Measurements from ENCODE around the gene CDH12.
"Not testable (repeated sequence)": the region's sequence is repeated elsewhere in the genome, so short reads cannot be mapped to it uniquely, and the experiment has no call there.

Gene CDH12

DNA sequence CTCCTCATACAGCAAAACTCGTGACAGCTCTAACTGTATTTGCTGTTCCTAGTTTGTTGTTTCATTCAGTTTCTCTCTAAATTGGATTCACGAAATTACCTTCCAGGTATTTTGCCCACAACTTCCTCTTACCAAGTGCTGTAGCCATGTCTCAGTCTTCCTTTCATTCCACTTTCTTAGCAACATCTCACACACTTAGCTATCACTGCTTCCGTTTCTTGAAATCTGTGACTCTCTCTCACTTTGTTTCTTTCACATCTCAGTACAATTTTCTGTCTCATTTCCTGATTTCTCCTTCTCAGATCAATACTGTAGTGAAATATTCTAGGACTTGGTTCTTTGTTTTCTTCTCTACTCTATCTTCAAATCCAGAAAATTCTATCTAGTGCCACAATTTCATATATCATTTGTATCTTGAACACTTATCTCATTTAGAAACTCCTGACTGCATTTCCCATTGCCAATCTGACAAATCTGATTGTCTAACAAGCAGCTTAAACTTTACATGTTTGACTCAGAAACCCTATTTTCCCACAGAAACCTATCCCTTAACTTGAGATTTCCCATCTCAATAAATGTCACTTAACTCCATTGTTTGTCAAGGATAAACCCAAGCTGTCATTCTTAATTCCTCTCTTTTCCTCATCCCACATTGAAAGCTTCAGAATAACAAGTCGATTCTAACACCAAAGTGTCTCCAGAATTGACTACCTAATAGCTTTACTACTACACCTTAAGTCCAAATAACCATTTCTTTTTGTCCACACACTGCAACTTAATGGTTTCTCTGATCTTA, 303.1 kb downstream of the CDH12 start:
- DNase-seq: no peak

DNA sequence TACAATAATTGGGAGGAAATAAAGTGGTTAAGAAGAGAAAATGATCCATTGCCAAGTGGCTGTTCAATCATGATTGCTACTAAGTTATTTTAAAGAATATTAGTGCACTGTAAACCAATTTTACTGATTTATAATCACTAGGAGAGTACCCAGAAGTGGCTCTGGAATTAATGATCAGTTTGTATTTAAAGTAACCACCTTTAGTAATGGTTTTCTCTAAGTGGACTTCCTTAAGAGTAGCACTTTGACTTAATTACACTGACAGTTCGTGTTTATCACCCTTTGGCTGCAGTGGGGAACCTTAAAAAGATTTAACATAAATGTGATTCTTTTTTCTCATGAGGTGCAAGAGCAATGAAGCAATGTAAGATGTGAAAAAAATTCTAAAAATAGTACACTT, 310.8 kb downstream of the CDH12 start:
- no peak for DNase-seq

DNA sequence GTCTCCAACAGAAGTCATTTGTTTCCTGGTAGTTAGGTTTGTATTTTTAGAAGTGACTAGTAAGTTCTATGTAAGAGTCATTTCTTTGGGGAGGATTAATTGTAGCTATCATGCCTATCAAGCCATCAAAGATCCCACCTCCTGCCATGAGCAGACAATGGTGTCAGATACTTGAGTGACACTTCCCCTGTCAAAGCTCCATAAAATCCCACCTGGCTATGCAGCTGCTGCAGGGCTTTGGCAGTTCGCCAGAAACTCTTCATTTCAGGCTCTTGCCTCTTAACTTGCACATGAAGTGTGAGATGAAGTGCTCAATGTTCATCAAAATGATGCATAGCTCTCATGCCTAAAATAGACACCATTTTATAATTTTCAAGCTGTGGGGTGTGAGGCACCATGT, 312.1 kb downstream of the CDH12 start:
- no peak for DNase-seq

GRCh38 chr5:22539762-22540161, 313.4 kb downstream of the CDH12 start:
- DNase-seq: no peak

- DNase-seq: no peak
Observed at GRCh38 chr5:22531986-22532385, 321.2 kb downstream of the CDH12 start.

- no peak for DNase-seq
Observed at GRCh38 chr5:22521521-22521920, 331.6 kb downstream of the CDH12 start.

DNA sequence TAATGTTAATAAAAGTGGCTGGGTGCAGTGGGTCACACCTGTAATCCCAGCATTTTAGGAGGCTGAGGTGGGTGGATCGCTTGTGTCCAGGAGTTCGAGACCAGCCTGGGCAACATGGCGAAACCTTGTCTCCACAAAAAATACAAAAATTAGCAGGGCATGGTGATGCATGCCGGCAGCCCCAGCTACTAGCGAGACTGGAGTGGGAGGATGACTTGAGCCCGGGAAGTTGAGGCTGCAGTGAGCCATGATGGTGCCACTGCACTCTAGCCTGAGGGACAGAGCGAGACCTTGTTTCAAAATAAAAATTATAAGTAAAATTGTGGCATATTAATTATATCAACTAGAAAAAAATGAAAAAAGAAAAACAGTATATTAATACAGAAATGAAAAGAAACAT, 336.6 kb downstream of the CDH12 start:
- not testable (repeated sequence) for DNase-seq

- DNase-seq: no peak
Observed at GRCh38 chr5:22514231-22514630, 338.9 kb downstream of the CDH12 start.

- DNase-seq: no peak
Observed at GRCh38 chr5:22505891-22506290, 347.3 kb downstream of the CDH12 start.

DNA sequence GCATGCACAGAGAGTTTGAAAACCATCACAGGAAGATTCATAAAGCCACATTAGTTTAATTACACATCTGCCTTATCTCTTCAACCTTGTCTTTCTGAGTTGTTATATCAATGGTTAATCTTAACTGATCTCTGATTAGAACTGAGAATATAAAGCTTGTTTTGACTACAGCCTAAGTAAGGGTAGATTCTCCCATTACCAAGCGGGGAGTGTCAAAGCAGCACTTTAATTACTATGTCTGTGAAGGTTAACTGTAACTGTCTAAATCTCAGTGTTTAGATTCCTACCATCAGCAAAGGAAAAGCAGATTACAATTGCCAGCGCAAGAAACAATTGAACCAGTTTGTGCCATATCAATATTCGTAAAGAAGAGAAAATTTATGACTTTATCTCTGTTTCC, 348.7 kb downstream of the CDH12 start:
- DNase-seq: no peak

DNA sequence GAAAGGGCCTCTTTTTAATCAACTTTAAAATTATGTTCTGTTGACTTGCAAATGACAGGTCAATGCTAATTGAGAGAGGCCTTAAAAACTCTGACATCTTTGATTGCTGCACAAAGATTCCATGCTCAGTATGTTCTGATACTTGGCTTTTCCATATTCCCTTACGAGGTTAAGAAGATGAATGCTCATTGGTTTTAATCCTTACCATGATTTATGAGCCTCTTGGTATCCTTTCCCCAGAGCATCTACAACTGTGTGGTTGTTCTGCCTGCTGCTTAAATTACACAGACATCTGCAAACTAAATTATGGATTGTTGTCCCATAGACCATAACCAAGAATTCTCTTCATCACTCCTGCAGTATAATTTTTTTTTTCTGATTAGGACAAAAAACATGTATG, 352.6 kb downstream of the CDH12 start:
- no peak for DNase-seq

GRCh38 chr5:22496666-22497065, 356.5 kb downstream of the CDH12 start:
- no peak for DNase-seq

DNA sequence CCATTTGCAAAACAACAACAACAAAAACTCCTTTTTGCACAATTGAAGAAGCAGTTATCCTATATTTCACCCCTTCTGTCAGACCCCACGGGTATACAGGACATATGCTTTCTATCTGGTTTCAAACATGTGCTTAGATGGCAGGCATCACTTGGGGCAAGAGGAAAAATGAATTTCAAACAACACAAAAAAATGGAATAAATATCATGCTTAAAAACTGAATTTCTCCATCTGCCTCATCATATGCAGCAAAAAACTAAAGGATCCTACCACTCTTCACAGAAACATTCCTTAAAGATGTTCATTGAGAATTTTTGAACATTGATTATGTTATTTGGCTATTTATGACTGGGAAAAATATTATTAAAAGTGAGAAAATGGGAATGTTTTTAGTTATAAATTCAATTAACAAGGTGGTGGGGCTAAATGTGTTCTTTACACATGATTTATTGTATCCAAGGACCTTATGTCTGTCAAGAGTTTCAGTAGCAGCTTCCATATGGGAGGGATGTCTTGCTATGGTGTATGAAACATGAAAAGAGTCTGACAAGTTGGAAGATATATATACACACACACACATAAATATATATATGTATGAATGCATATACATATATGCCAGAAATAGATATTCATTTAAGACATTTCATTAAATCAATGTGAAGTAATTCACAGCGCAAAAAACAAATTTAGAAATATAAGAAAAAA, 358.0 kb downstream of the CDH12 start:
- no peak for DNase-seq

DNA sequence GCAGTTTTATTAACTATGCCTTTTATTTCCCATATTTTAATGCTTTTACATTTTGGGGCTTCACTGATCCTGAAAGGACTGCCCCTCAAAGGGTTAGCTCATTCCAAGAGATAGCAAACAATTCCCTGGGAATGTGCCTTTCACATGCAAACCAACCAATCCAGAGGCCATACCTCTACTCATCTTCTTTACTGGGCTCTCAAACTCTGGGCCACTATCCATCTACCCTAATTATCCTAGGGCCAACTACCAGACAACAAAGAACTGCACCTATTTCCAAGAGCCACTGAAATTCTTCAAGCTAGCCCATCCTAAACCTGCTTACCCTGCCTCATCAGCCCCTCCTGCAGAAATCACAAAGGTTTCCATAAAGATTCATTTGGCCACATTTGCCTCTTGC, 364.7 kb downstream of the CDH12 start:
- no peak for DNase-seq

GRCh38 chr5:22480305-22480704, 372.8 kb downstream of the CDH12 start:
- no peak for DNase-seq

- DNase-seq: no peak
Observed at GRCh38 chr5:22473886-22474285, 379.3 kb downstream of the CDH12 start.

DNA sequence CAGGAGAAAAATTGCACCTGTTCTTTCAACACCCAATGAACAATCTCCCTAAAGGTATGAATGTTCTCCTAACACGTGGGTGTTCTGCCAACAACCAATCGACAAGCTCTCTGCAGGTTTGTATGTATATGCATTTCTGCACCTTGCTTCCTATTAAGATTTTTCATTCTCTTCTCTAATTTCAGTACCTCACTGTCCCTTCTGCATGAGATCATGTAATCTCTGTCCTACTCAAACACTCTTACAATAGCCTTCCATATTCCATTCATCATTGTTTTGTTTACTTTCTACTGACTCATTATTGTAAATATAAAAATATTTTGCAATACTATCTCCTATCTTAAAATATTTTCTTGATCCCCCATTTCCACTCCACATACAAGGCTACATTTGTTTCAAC, 382.0 kb downstream of the CDH12 start:
- no peak for DNase-seq

- DNase-seq: no peak
Observed at GRCh38 chr5:22470408-22470807, 382.7 kb downstream of the CDH12 start.

GRCh38 chr5:22465616-22466015, 387.5 kb downstream of the CDH12 start:
- DNase-seq: no peak

- no peak for DNase-seq
Observed at GRCh38 chr5:22465177-22465576, 388.0 kb downstream of the CDH12 start.

DNA sequence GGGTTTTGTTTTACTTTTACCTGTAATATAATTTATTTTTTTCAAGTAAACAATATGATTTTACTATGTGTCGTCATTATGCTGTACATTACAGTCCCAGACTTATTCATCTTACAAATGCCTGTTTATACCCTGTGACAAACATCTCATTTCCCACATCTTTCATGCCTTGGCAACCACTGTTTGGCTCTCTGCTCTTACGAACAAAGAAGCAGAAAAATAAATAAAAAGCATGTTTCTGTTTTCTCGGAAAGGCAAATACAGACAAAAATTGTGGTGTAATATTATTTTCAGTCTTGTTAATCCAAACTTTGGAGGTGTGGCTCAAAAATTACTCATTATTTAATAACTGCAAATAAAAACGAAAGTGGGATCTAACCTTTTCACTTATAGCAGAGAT, 393.0 kb downstream of the CDH12 start:
- no peak for DNase-seq

DNA sequence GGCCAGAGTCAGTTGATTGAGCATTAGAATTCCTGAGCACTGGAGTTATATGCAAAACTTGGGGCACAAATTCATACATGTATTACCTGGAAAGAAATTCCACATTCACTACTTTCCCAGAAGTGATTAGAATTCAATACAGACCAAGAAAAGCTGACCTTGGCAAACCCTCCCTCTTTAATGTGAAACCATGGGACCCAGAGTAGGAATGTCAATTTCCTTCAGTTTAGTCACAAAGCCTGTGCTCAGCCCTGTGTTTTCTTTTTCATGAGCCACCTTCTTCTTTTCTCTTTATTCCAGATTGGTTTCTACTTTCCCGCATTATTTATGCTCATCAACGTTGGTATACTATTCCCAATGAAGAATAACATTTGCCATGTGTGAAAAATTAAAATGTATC, 420.2 kb downstream of the CDH12 start:
- DNase-seq: no peak

DNA sequence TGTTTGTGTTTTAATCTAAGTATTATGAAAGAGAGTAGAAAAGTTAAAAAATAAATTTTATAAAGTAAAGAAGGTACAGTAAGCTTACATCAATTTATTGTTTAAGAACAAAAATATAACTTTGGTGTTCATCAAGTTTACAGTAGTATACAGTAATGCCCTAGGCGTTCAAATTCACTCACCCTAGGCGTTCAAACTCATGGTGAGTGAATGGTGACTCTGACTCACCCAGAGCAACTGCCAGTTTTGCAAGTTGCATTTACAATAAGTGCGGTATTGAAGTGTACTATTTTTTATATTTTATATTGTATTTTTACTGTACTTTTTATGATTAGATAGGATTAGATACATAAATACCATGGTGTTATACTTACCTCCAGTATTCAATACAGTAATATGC, 421.3 kb downstream of the CDH12 start:
- DNase-seq: no peak

- no peak for DNase-seq
Observed at GRCh38 chr5:22431406-22431805, 421.7 kb downstream of the CDH12 start.
